ENCODE measurements around the gene CPM. TPM values are rescaled to one million over a fixed set of nuclear protein-coding genes. Genes with fewer than 3 reads are reported as not detected.

The CPM gene
- total and polyA plus RNA-seq, 9 donors: 21.3 to 64.6 (median 37.9) TPM

DNA sequence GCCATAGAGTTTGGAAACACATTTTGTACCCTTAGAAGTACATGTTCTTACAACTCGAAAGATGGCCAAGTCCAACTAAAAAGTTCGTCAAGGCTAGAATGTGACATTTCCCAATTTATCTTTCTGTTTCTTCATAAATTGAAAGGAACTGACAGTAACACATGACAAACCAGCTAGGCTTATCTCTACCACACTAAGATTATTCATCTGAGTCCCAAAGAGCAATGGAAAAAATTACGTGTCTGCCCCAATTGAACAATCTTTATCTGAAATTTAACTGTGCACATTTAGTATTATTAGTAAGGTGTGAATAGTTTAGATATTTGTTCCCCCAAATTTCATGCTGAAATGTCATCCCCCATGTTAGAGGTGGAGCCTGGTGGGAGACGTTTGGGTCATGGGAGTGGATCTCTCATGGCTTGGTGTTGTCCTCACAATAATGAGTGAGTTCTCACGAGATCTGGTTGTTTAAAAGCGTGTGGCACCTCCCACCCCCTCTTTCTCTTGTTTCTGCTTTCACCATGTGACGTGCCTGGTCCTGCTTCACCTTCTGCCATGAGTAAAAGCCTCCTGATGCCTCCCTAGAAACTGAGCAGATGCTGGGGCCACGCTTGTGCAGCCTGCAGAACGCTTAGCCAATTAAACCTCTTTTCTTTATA is 13.3 kb downstream of the CPM start:
- DNase-seq: no peak
- no peaks in the 10 kb centered on the region for H3K27me3 ChIP-seq
- TF ChIP-seq, protein P1, sequence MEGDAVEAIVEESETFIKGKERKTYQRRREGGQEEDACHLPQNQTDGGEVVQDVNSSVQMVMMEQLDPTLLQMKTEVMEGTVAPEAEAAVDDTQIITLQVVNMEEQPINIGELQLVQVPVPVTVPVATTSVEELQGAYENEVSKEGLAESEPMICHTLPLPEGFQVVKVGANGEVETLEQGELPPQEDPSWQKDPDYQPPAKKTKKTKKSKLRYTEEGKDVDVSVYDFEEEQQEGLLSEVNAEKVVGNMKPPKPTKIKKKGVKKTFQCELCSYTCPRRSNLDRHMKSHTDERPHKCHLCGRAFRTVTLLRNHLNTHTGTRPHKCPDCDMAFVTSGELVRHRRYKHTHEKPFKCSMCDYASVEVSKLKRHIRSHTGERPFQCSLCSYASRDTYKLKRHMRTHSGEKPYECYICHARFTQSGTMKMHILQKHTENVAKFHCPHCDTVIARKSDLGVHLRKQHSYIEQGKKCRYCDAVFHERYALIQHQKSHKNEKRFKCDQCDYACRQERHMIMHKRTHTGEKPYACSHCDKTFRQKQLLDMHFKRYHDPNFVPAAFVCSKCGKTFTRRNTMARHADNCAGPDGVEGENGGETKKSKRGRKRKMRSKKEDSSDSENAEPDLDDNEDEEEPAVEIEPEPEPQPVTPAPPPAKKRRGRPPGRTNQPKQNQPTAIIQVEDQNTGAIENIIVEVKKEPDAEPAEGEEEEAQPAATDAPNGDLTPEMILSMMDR (IDR thresholded peaks at IDR 0.05): no peak
- no peak overlapping the region for H3K4me3 ChIP-seq
- H3K4me1 ChIP-seq (ENCODE audit: insufficient read depth): peaks cover 3% of the 10 kb centered on the region
- H3K9me3 ChIP-seq: no peaks in the 10 kb centered on the region
- H3K27ac ChIP-seq: no peak overlapping the region
- intact Hi-C loops (cut with DNase I): no loop called here
- WGBS, 3 donors: 82 to 91% (median 89%) methylated on average over 9 of the region's 9 CpGs
- H3K36me3 ChIP-seq: no peaks in the 10 kb centered on the region

DNA sequence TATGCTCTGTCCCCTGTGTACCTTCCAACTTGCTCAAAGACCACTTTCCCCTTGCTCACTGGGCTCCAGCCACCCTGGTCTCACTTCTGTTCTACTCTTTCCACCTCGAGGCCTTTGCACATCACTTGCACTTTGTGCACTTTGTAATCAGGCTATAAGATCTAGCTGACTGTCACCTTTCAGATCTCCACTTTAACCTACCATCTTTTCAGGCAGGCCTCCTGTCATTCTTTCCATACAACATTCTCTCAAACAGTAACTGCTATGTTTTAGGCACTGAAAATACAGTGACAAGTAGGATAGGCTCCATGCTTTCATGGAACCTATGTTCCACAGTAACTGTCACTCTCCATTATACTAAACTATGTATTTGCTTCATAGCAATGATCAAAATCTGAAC is 14.0 kb downstream of the CPM start:
- Histone ChIP-seq H3K27me3 (no peaks in the 10 kb centered on the region), H3K27ac (no peak overlapping the region), H3K9me3 (no peaks in the 10 kb centered on the region), H3K36me3 (no peaks in the 10 kb centered on the region), H3K4me1 (ENCODE audit: insufficient read depth) (peaks cover 7% of the 10 kb centered on the region), H3K4me3 (no peak overlapping the region)
- no peak for TF ChIP-seq POLR2A (IDR thresholded peaks at IDR 0.05)
- TF ChIP-seq EP300 (IDR thresholded peaks at IDR 0.05): no peak
- TF ChIP-seq, protein P1 (IDR thresholded peaks at IDR 0.05): no peak
- no peak for DNase-seq
- intact Hi-C loops (cut with DNase I): no loop called here
- 67 to 87% (median 73%) methylated on average over 1 of the region's 1 CpG for WGBS, 3 donors

DNA sequence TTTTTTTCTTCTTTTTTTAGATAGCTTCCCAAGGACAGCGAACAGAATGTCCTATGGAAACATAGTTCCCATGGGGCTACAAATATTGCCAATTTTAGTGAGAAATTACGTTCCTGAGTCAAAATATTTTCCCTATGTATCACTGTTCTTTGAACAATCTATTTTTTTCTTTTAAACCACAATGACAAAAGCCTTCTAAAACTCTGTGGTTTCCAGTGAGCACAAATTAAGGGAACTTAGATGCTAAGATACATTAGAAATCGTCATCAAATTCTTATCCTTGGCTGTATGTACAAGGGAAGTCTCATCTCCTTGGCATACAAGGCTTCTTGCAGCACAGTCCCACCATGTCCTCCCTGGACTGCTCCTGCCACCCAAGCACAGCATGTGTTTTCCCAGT is 17.9 kb downstream of the CPM start:
- TF ChIP-seq POLR2A (IDR thresholded peaks at IDR 0.05) (no peak), EP300 (IDR thresholded peaks at IDR 0.05) (no peak)
- TF ChIP-seq, protein P1 (IDR thresholded peaks at IDR 0.05): no peak
- DNase-seq: no peak
- Histone ChIP-seq H3K9me3 (no peaks in the 10 kb centered on the region), H3K4me1 (ENCODE audit: insufficient read depth) (peaks cover 17% of the 10 kb centered on the region), H3K27ac (no peak overlapping the region), H3K27me3 (no peaks in the 10 kb centered on the region), H3K36me3 (no peaks in the 10 kb centered on the region), H3K4me3 (no peak overlapping the region)
- intact Hi-C loops (cut with DNase I): no loop called here
- 15 to 27% (median 20%) methylated on average over 3 of the region's 3 CpGs for WGBS, 3 donors

DNA sequence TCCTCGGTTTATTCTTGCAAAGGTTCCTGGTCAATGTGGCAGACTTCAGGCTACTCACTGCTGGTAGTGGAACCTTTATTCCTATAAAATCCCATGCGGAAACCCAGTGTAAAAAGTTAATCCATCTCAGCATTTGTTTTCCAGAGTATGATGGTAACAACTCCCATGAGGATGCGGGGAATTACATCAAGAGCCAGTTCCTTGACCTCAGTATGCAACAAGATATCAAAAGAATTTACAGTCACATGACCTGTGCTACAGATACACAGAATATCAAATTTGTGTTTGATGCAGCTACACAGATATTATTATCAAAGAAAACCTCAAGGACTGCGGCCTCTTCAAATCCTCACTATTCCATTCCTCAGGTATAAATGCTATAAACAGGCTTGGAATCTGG is 19.3 kb downstream of the CPM start:
- intact Hi-C loops (cut with DNase I): no loop called here
- TF ChIP-seq EP300 (IDR thresholded peaks at IDR 0.05) (no peak), POLR2A (IDR thresholded peaks at IDR 0.05) (no peak)
- TF ChIP-seq, protein P1 (IDR thresholded peaks at IDR 0.05): no peak
- H3K9me3 ChIP-seq: no peaks in the 10 kb centered on the region
- WGBS, 3 donors: 74 to 85% (median 85%) methylated on average over 4 of the region's 4 CpGs
- no peaks in the 10 kb centered on the region for H3K36me3 ChIP-seq
- no peak for DNase-seq
- H3K27ac ChIP-seq: no peak overlapping the region
- H3K4me3 ChIP-seq: no peak overlapping the region
- no peaks in the 10 kb centered on the region for H3K27me3 ChIP-seq
- H3K4me1 ChIP-seq (ENCODE audit: insufficient read depth): peaks cover 17% of the 10 kb centered on the region
